H9 (cell line): ENCODE results near the gene DMD. TPM values are rescaled to one million over a fixed set of nuclear protein-coding genes. Genes with fewer than 3 reads are reported as not detected.

Experiments used
- DNase-seq: peaks from one replicate; pipeline ENCODE4 v3.0.0-alpha.2; 2017
- H2AFZ ChIP-seq: one replicate; pipeline ENCODE4 v1.6.1; 2013; ENCODE audit warnings: mild to moderate bottlenecking, low read length, control low read depth, moderate library complexity
- H2AK5ac ChIP-seq: 2 replicates; pipeline ENCODE4 v1.6.1; 2013; ENCODE audit warnings: low read length, control low read depth, mixed read lengths; ENCODE audit not compliant: insufficient read length
- H2BK120ac ChIP-seq: one replicate; pipeline ENCODE4 v1.6.1; 2013; ENCODE audit warnings: low read depth, mild to moderate bottlenecking, low read length, control low read depth, inconsistent platforms; ENCODE audit not compliant: poor library complexity, severe bottlenecking
- H2BK12ac ChIP-seq: 2 replicates; pipeline ENCODE4 v1.6.1; 2013; ENCODE audit warnings: low read length, control low read depth, mixed read lengths, low read depth; ENCODE audit not compliant: insufficient read length
- H2BK15ac ChIP-seq: 2 replicates; pipeline ENCODE4 v1.6.1; 2013; ENCODE audit warnings: low read depth, low read length, control low read depth
- H2BK20ac ChIP-seq: one replicate; pipeline ENCODE4 v1.6.1; 2013; ENCODE audit warnings: low read depth, mild to moderate bottlenecking, low read length, control low read depth, inconsistent platforms; ENCODE audit not compliant: poor library complexity, severe bottlenecking
- H2BK5ac ChIP-seq: 2 replicates; pipeline ENCODE4 v1.6.1; 2013; ENCODE audit warnings: low read length, control low read depth, mixed read lengths; ENCODE audit not compliant: insufficient read length
- H3K14ac ChIP-seq: 2 replicates; pipeline ENCODE4 v1.6.1; 2013; ENCODE audit warnings: low read length, control low read depth; ENCODE audit not compliant: insufficient read depth
- H3K18ac ChIP-seq: 2 replicates; pipeline ENCODE4 v1.6.1; 2013; ENCODE audit warnings: low read depth, mild to moderate bottlenecking, mixed read lengths, low read length, control low read depth; ENCODE audit not compliant: insufficient read length
- H3K23ac ChIP-seq: 2 replicates; pipeline ENCODE4 v1.6.1; 2013; ENCODE audit warnings: low read length, control low read depth, mixed read lengths, low read depth; ENCODE audit not compliant: insufficient read length
- H3K23me2 ChIP-seq: 2 replicates; pipeline ENCODE4 v1.6.1; 2013; ENCODE audit warnings: low read depth, mild to moderate bottlenecking, mixed read lengths, low read length, control low read depth; ENCODE audit not compliant: insufficient read length, poor library complexity, severe bottlenecking
- H3K27ac ChIP-seq: 2 replicates; pipeline ENCODE4 v1.5.1; 2013; ENCODE audit warnings: low read length, control low read depth, mixed read lengths, low read depth; ENCODE audit not compliant: insufficient read length
- H3K27me3 ChIP-seq: 2 replicates; pipeline ENCODE4 v1.6.1; 2013; ENCODE audit warnings: low read length, control low read depth, inconsistent platforms; ENCODE audit not compliant: insufficient read depth
- H3K4ac ChIP-seq: 2 replicates; pipeline ENCODE4 v1.6.1; 2013; ENCODE audit warnings: low read depth, mild to moderate bottlenecking, control low read depth, inconsistent platforms, low read length, moderate library complexity
- H3K4me1 ChIP-seq: 2 replicates; pipeline ENCODE4 v1.6.1; 2013; ENCODE audit warnings: low read length, control low read depth, inconsistent platforms; ENCODE audit not compliant: insufficient read depth
- H3K4me2 ChIP-seq: 2 replicates; pipeline ENCODE4 v1.6.1; 2013; ENCODE audit warnings: low read length, control low read depth, mixed read lengths; ENCODE audit not compliant: insufficient read length, insufficient read depth
- H3K56ac ChIP-seq: 2 replicates; pipeline ENCODE4 v1.6.1; 2013; ENCODE audit warnings: low read depth, mild to moderate bottlenecking, mixed read lengths, low read length, control low read depth; ENCODE audit not compliant: insufficient read length
- H3K79me1 ChIP-seq: 2 replicates; pipeline ENCODE4 v1.6.1; 2013; ENCODE audit warnings: low read depth, mild to moderate bottlenecking, moderate library complexity, low read length, control low read depth, inconsistent platforms; ENCODE audit not compliant: insufficient read depth, poor library complexity, severe bottlenecking
- H3K79me2 ChIP-seq: 2 replicates; pipeline ENCODE4 v1.6.1; 2013; ENCODE audit warnings: low read length, control low read depth, inconsistent platforms; ENCODE audit not compliant: insufficient read depth
- H3K9ac ChIP-seq: 2 replicates; pipeline ENCODE4 v1.6.1; 2013; ENCODE audit warnings: low read length, control low read depth, mixed read lengths; ENCODE audit not compliant: insufficient read length; ENCODE audit errors: extremely low read depth
- H3K9me3 ChIP-seq: one replicate; pipeline ENCODE4 v1.6.1; 2013; ENCODE audit warnings: low read depth, low read length, inconsistent platforms; ENCODE audit not compliant: control insufficient read depth
- H3T11ph ChIP-seq: one replicate; pipeline ENCODE4 v1.6.1; 2013; ENCODE audit warnings: mild to moderate bottlenecking, low read length, control low read depth, inconsistent platforms
- H4K20me1 ChIP-seq: one replicate; pipeline ENCODE4 v1.6.1; 2013; ENCODE audit not compliant: control insufficient read depth, insufficient read length, insufficient read depth
- H4K5ac ChIP-seq: 2 replicates; pipeline ENCODE4 v1.6.1; 2013; ENCODE audit warnings: low read depth, mild to moderate bottlenecking, mixed read lengths, low read length, control low read depth; ENCODE audit not compliant: insufficient read length
- H4K8ac ChIP-seq: replicated peaks from 2 replicates; pipeline ENCODE4 v1.6.1; 2013; ENCODE audit warnings: low read length, control low read depth, mixed read lengths, low read depth; ENCODE audit not compliant: insufficient read length
- H4K91ac ChIP-seq: 2 replicates; pipeline ENCODE4 v1.6.1; 2013; ENCODE audit warnings: low read depth, mild to moderate bottlenecking, moderate library complexity, mixed read lengths, low read length, control low read depth; ENCODE audit not compliant: insufficient read length
- H3K27ac Mint-ChIP-seq, 3 experiments: 2 replicates in 2 of 3; 3 replicates in 1 of 3; pipeline ENCODE4 v1.8.0; 2020 to 2021; ENCODE audit warnings: mixed read lengths in 3 of 3, mild to moderate bottlenecking in 1 of 3, moderate library complexity in 1 of 3
- H3K27me3 Mint-ChIP-seq: 2 replicates; pipeline ENCODE4 v1.8.0; 2021; ENCODE audit warnings: low read depth, mild to moderate bottlenecking, moderate library complexity, mixed read lengths
- H3K36me3 Mint-ChIP-seq, 3 experiments: 2 replicates in 2 of 3; 3 replicates in 1 of 3; pipeline ENCODE4 v1.8.0; 2020 to 2021; ENCODE audit warnings: low read depth in 3 of 3, mixed read lengths in 3 of 3; ENCODE audit not compliant: insufficient read depth in 1 of 3
- H3K4me1 Mint-ChIP-seq, 2 experiments: 2 replicates each; pipeline ENCODE4 v1.8.0; 2020; ENCODE audit warnings: mixed read lengths in 2 of 2
- H3K4me3 Mint-ChIP-seq, 2 experiments: 2 replicates in 1 of 2; 3 replicates in 1 of 2; pipeline ENCODE4 v1.8.0; 2020 to 2021; ENCODE audit warnings: mild to moderate bottlenecking in 2 of 2, mixed read lengths in 2 of 2, moderate library complexity in 1 of 2
- H3K9me3 Mint-ChIP-seq, 2 experiments: 2 replicates in 1 of 2; 3 replicates in 1 of 2; pipeline ENCODE4 v1.8.0; 2020; ENCODE audit warnings: mild to moderate bottlenecking in 2 of 2, mixed read lengths in 2 of 2, moderate library complexity in 1 of 2
- WGBS: extraction: QIAGEN DNeasy Blood & Tissue Kit; methylation state at CpG from one replicate; pipeline ENCODE4 v1.1.7; 2013; ENCODE audit warnings: missing lambda C conversion rate, low lambda C conversion rate, mixed read lengths; ENCODE audit not compliant: insufficient read length; ENCODE audit errors: extremely low coverage; 5-methylcytosine and 5-hydroxymethylcytosine counted together
- total RNA-seq: library from RNA; stranded (reverse); gene quantifications from 2 replicates; pipeline ENCODE4 v1.2.1, GENCODE V29; 2021
- TF ChIP-seq, protein P1 (sequence below): fragments of 200-600 bp; sonication (generic); conservative IDR thresholded peaks from 3 replicates; pipeline ENCODE4 v1.8.0; 2021; ENCODE audit warnings: antibody characterized with exemption, mild to moderate bottlenecking

The DMD gene
- total RNA-seq, 1 experiment from 2014 or later, result 3.8 TPM

DNA sequence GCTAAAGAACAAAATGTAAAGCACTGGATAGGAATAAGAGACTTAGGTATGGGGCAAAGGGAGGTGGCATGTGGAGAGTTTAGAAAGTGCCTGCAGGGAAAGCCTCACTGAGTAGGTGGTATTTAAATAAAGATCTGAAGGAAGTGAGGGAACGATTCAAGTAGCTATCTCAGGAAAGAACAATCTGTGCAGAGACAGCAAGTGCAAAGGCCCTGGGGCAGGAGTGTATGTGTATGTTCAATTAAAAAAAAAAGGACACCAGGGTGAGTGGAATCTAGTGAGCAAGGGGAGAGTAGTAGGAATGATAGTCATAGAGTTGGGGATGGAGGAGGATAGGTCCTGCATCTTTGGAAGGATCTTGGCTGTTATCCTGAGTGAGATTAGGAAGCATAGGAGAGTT, 1359.6 kb downstream of the DMD start:
- no peaks in the 10 kb centered on the region for H3K9me3 ChIP-seq
- Mint-ChIP-seq H3K27me3 (peaks cover 3% of the 10 kb centered on the region), H3K4me1 (no peaks in the 10 kb centered on the region), H3K27ac (no peak overlapping the region), H3K36me3 (peaks cover 0 to 3% (median 0%) of the 10 kb centered on the region in 3 experiments; a peak in 2 of 7 replicates), H3K4me3 (no peak overlapping the region), H3K9me3 (peaks cover 45 to 52% of the 10 kb centered on the region in 2 experiments)
- no peaks in the 10 kb centered on the region for H3K79me2 ChIP-seq
- no peak overlapping the region for H2AFZ ChIP-seq
- H3K4ac ChIP-seq, result no peak overlapping the region
- no peak overlapping the region for H4K91ac ChIP-seq
- H3K18ac ChIP-seq, result no peak overlapping the region
- no peak overlapping the region for H2BK20ac ChIP-seq
- H3K79me1 ChIP-seq, result no peaks in the 10 kb centered on the region
- no peak overlapping the region for H3K4me2 ChIP-seq
- no peak overlapping the region for H2BK15ac ChIP-seq
- no peaks in the 10 kb centered on the region for H3K23me2 ChIP-seq
- no peak overlapping the region for H3T11ph ChIP-seq
- H2AK5ac ChIP-seq, result no peak overlapping the region
- no peaks in the 10 kb centered on the region for H4K20me1 ChIP-seq
- H3K9ac ChIP-seq, result no peak overlapping the region
- no peaks in the 10 kb centered on the region for H3K27me3 ChIP-seq
- no peak overlapping the region for H2BK120ac ChIP-seq
- H4K8ac ChIP-seq, result no peak overlapping the region
- H2BK5ac ChIP-seq, result no peak overlapping the region
- H3K23ac ChIP-seq, result no peak overlapping the region
- DNase-seq, result no peak
- TF ChIP-seq, protein P1, sequence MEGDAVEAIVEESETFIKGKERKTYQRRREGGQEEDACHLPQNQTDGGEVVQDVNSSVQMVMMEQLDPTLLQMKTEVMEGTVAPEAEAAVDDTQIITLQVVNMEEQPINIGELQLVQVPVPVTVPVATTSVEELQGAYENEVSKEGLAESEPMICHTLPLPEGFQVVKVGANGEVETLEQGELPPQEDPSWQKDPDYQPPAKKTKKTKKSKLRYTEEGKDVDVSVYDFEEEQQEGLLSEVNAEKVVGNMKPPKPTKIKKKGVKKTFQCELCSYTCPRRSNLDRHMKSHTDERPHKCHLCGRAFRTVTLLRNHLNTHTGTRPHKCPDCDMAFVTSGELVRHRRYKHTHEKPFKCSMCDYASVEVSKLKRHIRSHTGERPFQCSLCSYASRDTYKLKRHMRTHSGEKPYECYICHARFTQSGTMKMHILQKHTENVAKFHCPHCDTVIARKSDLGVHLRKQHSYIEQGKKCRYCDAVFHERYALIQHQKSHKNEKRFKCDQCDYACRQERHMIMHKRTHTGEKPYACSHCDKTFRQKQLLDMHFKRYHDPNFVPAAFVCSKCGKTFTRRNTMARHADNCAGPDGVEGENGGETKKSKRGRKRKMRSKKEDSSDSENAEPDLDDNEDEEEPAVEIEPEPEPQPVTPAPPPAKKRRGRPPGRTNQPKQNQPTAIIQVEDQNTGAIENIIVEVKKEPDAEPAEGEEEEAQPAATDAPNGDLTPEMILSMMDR, result no peak
- H4K5ac ChIP-seq, result no peak overlapping the region
- no peak overlapping the region for H3K27ac ChIP-seq
- H3K56ac ChIP-seq, result no peak overlapping the region
- no peak overlapping the region for H3K14ac ChIP-seq
- H2BK12ac ChIP-seq, result no peak overlapping the region
- WGBS, result no CpG with 5 or more reads among the region's 1 CpG
- no peaks in the 10 kb centered on the region for H3K4me1 ChIP-seq
